Cardiac muscle cell (in vitro differentiated cells and primary cell): ENCODE results near the gene ONECUT3. TPM values are rescaled to one million over a fixed set of nuclear protein-coding genes. Genes with fewer than 3 reads are reported as not detected.

Experiments
- DNase-seq, 2 donors: peaks; one replicate each; pipeline versions ENCODE4 v3.0.0 to v3.0.0-alpha.2; 2010 to 2017; ENCODE audit warnings: low read depth in 1 of 2, low spot score in 1 of 2
- H3K27ac ChIP-seq: fragments of 200-600 bp; sonication (generic); 2 replicates; pipeline ENCODE4 v1.5.1; 2016
- H3K27me3 ChIP-seq: fragments of 200-600 bp; sonication (generic); 2 replicates; pipeline ENCODE4 v1.6.0; 2016; ENCODE audit warnings: control low read depth
- H3K36me3 ChIP-seq: fragments of 200-600 bp; sonication (generic); 2 replicates; pipeline ENCODE4 v1.5.1; 2016; ENCODE audit warnings: control low read depth
- H3K4me1 ChIP-seq: fragments of 200-600 bp; sonication (generic); 2 replicates; pipeline ENCODE4 v1.8.1; 2017; ENCODE audit warnings: low read depth, mild to moderate bottlenecking, mixed run types
- H3K4me3 ChIP-seq: fragments of 200-600 bp; sonication (generic); 2 replicates; pipeline ENCODE4 v1.5.1; 2016; ENCODE audit warnings: mild to moderate bottlenecking
- H3K9me3 ChIP-seq: fragments of 200-600 bp; sonication (generic); 2 replicates; pipeline ENCODE4 v1.5.1; 2017; ENCODE audit warnings: low read depth, mild to moderate bottlenecking, control low read depth
- polyA plus RNA-seq: library from polyadenylated mRNA; unstranded; fragments of >200 nt; fragmentation: Nextera tagmentation; extraction: Ambion mirVana; gene quantifications from 2 replicates; pipeline ENCODE4 v1.2.1, GENCODE V29; 2016
- total RNA-seq: library from RNA; depleted of rRNA; stranded (reverse); fragments of >200 nt; gene quantifications from 2 replicates; pipeline ENCODE4 v1.2.3, GENCODE V29; 2016
- TF ChIP-seq, protein P1 (sequence below): IDR thresholded peaks from 2 replicates; pipeline ENCODE4 v1.5.1; 2012; ENCODE audit warnings: low read depth, mild to moderate bottlenecking, low read length

ONECUT3 gene
- total and polyA plus RNA-seq, 2 experiments from 2014 or later = not detected

DNA sequence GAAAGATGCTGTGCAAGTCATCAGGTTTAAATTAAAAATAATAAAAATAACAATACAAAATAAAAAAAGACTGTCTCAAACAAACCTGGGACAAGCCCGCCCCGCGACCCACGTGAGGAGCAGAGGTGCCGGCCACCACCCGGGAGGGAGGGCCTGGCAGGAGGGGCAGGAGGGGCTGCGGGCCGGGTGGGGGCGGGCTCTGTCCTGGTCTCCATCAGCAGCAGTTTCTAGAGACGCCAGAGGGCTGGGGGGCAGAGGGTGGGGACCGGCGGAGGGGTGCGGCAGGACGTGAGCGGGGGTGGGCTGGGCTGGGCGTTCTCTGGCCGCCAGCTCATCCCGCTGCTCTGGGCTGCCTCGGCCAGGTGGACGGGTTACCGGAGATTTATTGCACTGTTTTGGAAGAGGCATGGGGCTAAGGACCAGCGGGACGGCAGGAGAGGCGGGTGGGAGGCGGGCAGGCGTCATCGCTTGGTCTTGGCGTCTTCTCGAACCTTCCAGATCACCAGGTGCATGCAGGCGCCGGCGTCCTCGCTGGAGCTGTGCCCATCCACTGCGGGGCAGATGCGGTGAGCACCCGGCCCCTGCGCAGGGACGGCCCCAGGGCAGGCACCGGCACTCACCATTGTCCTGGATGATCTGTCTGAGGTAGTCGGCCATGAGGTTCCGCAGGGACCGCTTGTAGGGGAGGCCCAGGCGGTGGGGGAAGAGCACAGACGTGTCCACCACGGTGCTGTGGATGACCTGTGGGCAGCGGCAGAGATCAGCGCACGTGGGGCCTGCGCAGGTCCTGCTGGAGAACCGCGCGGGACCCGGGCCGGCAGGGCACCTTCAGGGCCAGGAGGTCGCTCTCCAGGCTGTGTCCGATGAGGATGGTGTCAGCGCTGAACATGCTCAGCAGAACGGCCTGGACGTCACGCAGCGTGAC, 62.6 kb downstream of the ONECUT3 start:
- peaks cover 18% of the 10 kb centered on the region for H3K36me3 ChIP-seq
- H3K4me3 ChIP-seq = no peak overlapping the region
- H3K4me1 ChIP-seq = no peaks in the 10 kb centered on the region
- H3K27ac ChIP-seq = no peak overlapping the region
- H3K27me3 ChIP-seq = no peaks in the 10 kb centered on the region
- no peaks in the 10 kb centered on the region for H3K9me3 ChIP-seq
- TF ChIP-seq, protein P1, sequence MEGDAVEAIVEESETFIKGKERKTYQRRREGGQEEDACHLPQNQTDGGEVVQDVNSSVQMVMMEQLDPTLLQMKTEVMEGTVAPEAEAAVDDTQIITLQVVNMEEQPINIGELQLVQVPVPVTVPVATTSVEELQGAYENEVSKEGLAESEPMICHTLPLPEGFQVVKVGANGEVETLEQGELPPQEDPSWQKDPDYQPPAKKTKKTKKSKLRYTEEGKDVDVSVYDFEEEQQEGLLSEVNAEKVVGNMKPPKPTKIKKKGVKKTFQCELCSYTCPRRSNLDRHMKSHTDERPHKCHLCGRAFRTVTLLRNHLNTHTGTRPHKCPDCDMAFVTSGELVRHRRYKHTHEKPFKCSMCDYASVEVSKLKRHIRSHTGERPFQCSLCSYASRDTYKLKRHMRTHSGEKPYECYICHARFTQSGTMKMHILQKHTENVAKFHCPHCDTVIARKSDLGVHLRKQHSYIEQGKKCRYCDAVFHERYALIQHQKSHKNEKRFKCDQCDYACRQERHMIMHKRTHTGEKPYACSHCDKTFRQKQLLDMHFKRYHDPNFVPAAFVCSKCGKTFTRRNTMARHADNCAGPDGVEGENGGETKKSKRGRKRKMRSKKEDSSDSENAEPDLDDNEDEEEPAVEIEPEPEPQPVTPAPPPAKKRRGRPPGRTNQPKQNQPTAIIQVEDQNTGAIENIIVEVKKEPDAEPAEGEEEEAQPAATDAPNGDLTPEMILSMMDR = no peak
- no peak for DNase-seq

DNA sequence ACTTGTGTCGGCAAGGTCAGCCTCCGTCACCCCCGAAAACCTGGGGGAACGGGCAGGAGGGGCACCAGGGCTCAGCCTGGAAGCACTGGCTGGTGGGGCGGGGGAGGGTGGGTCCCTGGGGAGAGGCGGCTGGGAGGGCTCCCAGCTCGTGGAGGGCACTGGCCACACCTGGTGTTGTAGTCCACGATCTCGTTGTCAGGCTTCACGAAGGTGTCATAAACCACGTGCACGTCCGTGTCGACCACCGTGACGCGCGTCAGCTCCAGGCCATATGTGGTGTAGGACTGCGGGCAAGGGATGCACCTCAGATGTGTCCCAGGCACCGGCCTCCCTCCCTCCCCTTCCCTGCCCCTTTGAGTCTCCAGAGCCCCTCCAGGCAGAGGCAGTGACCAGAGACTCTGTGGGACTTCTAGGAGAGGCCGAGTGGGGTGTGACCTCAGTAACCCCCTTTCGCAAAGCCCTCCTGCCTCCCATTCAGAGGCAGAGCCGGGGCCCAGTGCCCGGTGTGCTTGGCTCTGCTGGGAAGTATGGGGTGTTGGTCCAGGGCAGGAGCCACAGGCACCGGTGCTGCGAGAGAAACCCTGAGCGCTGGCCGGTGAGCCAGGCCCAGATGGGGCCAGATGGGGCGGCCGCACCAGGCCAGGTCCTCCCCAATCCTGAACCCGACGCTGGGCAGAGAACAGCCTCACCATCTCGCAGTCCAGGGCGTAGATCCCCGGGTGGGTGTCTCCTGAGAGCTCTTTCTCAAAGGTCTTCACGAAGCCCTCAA, 63.4 kb downstream of the ONECUT3 start:
- Histone ChIP-seq H3K4me3 (no peak overlapping the region), H3K4me1 (no peaks in the 10 kb centered on the region), H3K27me3 (no peaks in the 10 kb centered on the region), H3K36me3 (peaks cover 18% of the 10 kb centered on the region), H3K9me3 (no peaks in the 10 kb centered on the region), H3K27ac (no peak overlapping the region)
- no peak for DNase-seq
- TF ChIP-seq, protein P1 = no peak

DNA sequence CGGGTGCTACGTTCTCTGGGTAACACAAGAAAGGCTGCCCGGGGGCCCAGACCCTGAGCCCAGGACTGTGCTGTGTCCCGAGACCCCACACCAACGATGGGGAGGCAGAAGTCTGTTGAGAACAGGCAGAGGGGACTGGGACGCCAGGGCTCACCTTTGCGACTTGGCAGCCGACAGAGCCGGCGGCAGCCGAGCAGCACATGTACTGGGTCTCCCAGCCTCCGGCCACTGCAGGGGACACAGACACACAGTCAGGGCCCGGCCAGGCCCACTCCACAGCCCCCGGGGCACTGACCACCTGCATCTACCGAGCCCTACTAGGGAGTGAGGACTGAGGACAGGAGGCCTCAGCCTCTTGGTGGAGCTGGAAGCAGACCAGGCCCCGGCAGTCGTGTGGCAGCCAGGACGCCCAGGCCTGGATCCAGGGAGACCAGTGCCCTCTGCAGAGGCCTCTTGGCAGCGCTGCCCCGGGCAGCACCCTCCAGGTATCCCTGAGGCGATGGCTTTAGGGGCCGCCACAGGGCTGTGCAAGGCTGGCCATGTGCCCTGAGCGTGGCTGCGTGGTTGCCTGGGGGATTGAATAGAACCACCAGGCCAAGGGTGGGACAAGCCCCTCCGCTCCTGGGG, 64.4 kb downstream of the ONECUT3 start:
- Histone ChIP-seq H3K27ac (no peak overlapping the region), H3K4me3 (no peak overlapping the region), H3K27me3 (no peaks in the 10 kb centered on the region), H3K36me3 (peaks cover 18% of the 10 kb centered on the region), H3K4me1 (no peaks in the 10 kb centered on the region), H3K9me3 (no peaks in the 10 kb centered on the region)
- no peak for DNase-seq
- TF ChIP-seq, protein P1 = no peak

DNA sequence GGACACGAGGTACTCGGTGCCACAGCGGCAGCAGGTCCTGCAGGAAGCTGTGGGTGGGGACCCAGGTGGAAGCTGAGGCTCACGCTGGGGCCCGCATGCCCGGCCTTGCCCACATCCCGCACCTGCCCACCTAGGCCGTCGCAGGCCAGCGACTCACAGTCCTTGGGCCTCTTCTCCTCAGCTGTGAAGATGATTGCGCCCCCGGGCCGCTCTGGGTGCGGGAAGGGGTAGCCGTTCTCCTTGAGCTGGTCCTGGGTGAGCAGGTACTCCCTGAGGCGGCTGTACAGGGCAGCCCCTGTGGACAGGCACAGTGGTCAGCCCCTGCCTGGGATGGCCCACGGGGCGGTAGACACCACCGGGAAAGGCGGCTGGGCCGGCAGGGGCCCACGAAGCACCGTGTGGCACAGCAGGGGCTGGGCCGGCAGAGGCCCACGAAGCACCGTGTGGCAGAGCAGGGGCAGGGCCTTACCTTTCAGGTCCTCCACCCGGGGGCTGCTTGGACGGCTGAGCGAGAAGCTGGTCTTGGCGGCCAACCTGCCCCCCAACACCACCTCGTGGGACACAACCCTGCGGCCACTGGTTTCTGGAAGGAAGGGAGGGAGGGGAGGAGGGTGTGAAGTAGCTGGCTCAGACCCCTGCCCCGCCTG, 65.4 kb downstream of the ONECUT3 start:
- H3K4me3 ChIP-seq = no peak overlapping the region
- H3K9me3 ChIP-seq = no peaks in the 10 kb centered on the region
- no peaks in the 10 kb centered on the region for H3K27me3 ChIP-seq
- no peak overlapping the region for H3K27ac ChIP-seq
- peaks cover 18% of the 10 kb centered on the region for H3K36me3 ChIP-seq
- H3K4me1 ChIP-seq = no peaks in the 10 kb centered on the region
- DNase-seq = no peak
- TF ChIP-seq, protein P1 = no peak
